Thoracic aorta (tissue), 2 donors: Measurements from ENCODE around the gene AK5. TPM values are rescaled to one million over a fixed set of nuclear protein-coding genes. Genes with fewer than 3 reads are reported as not detected.

Experiments
- ATAC-seq: fragments of 150-250 bp; one replicate; pipeline ENCODE4 v1.8.0; 2017; ENCODE audit warnings: low read depth; ENCODE audit not compliant: insufficient number of reproducible peaks, low FRiP score
- DNase-seq: peaks from one replicate; pipeline ENCODE4 v3.0.0-alpha.2; 2020; ENCODE audit warnings: low spot score
- H3K27ac ChIP-seq, 2 donors: fragments of 200-600 bp; sonication (generic); 1 replicate in 1 of 2; 2 replicates in 1 of 2; pipeline ENCODE4 v1.5.1; 2016; ENCODE audit warnings: mild to moderate bottlenecking in 2 of 2, moderate library complexity in 2 of 2
- H3K27me3 ChIP-seq: fragments of 200-600 bp; sonication (generic); replicated peaks from 2 replicates; pipeline ENCODE4 v1.6.0; 2016; ENCODE audit warnings: mild to moderate bottlenecking; ENCODE audit not compliant: insufficient read depth
- H3K36me3 ChIP-seq: fragments of 200-600 bp; sonication (generic); one replicate; pipeline ENCODE4 v1.5.1; 2016
- H3K4me1 ChIP-seq, 2 donors: fragments of 200-600 bp; sonication (generic); 1 replicate in 1 of 2; 2 replicates in 1 of 2; pipeline versions ENCODE4 v1.5.1 to v1.6.0; 2016; ENCODE audit warnings: low read depth in 2 of 2, mild to moderate bottlenecking in 1 of 2; ENCODE audit not compliant: control insufficient read depth in 1 of 2
- H3K4me3 ChIP-seq: fragments of 200-600 bp; sonication (generic); 2 replicates; pipeline ENCODE4 v1.5.1; 2016; ENCODE audit warnings: mild to moderate bottlenecking
- H3K9me3 ChIP-seq: fragments of 200-600 bp; sonication (generic); 2 replicates; pipeline ENCODE4 v1.5.1; 2016
- CTCF ChIP-seq: fragments of 200-600 bp; sonication (generic); IDR thresholded peaks from one replicate; pipeline ENCODE4 v1.5.1; 2019; ENCODE audit warnings: antibody characterized with exemption
- total RNA-seq, 2 donors: library from RNA; depleted of rRNA; stranded (reverse); fragments of >200 nt; gene quantifications; one replicate each; pipeline versions ENCODE4 v1.1.0 to v1.2.3, GENCODE V29; 2016

AK5 gene
- total RNA-seq, result 1 to 10 TPM in 1 of 2 donors, under 1 TPM in 1; 0.56 to 1.4 TPM

GRCh38 chr1:77281491-77282186 is at the start of gene AK5:
AK5 (plus strand) TSS chr1:77282019; CDS start chr1:77282314, 295 bp downstream.
- DNase-seq (no peak), ATAC-seq (no peak)
- no peaks in the 10 kb centered on the region for H3K36me3 ChIP-seq
- peaks cover 5 to 13% of the 10 kb centered on the region in 2 donors for H3K4me1 ChIP-seq
- H3K9me3 ChIP-seq, result no peaks in the 10 kb centered on the region
- H3K27me3 ChIP-seq, result no peaks in the 10 kb centered on the region
- no peak within 1 kb of the TSS for H3K27ac ChIP-seq
- H3K4me3 ChIP-seq, result peak within 1 kb of the TSS; percentile 77
- TF ChIP-seq CTCF, result no peak

- no peak overlapping the region for H3K4me3 ChIP-seq
- no peak for DNase-seq
- H3K9me3 ChIP-seq, result no peaks in the 10 kb centered on the region
- no peak for TF ChIP-seq CTCF
- ATAC-seq, result no peak
- H3K27ac ChIP-seq, result no peak overlapping the region
- H3K4me1 ChIP-seq, result no peaks in the 10 kb centered on the region
- H3K36me3 ChIP-seq, result no peaks in the 10 kb centered on the region
- H3K27me3 ChIP-seq, result no peaks in the 10 kb centered on the region
Measured at GRCh38 chr1:77232829-77233228, 49.0 kb upstream of the AK5 start.

GRCh38 chr1:77234096-77234495 is 47.7 kb upstream of the AK5 start:
- ATAC-seq (no peak), DNase-seq (no peak)
- no peaks in the 10 kb centered on the region for H3K27me3 ChIP-seq
- no peaks in the 10 kb centered on the region for H3K4me1 ChIP-seq
- no peaks in the 10 kb centered on the region for H3K9me3 ChIP-seq
- H3K4me3 ChIP-seq, result no peak overlapping the region
- H3K27ac ChIP-seq, result no peak overlapping the region
- H3K36me3 ChIP-seq, result no peaks in the 10 kb centered on the region
- no peak for TF ChIP-seq CTCF

GRCh38 chr1:77234943-77235342 is 46.9 kb upstream of the AK5 start:
- DNase-seq, result no peak
- TF ChIP-seq CTCF, result no peak
- Histone ChIP-seq H3K36me3 (no peaks in the 10 kb centered on the region), H3K4me3 (no peak overlapping the region), H3K4me1 (no peaks in the 10 kb centered on the region), H3K27me3 (no peaks in the 10 kb centered on the region), H3K9me3 (no peaks in the 10 kb centered on the region), H3K27ac (no peak overlapping the region)
- no peak for ATAC-seq

GRCh38 chr1:77238462-77238861 is 43.4 kb upstream of the AK5 start:
- Histone ChIP-seq H3K27ac (no peak overlapping the region), H3K4me1 (no peaks in the 10 kb centered on the region), H3K9me3 (no peaks in the 10 kb centered on the region), H3K27me3 (no peaks in the 10 kb centered on the region), H3K4me3 (no peak overlapping the region), H3K36me3 (no peaks in the 10 kb centered on the region)
- no peak for ATAC-seq
- TF ChIP-seq CTCF, result no peak
- DNase-seq, result no peak
